Stomach (tissue), 4 donors: ENCODE data around the gene PTGES3L.
"Not testable (repeated sequence)": the region's sequence is repeated elsewhere in the genome, so short reads cannot be mapped to it uniquely, and the experiment has no call there.

Experiments used
- CTCF ChIP-seq, 7 experiments: fragments of 450-650 bp in 4 of 7; fragments of 200-600 bp in 3 of 7; sonication (generic) in 3 of 7; IDR thresholded peaks; one replicate each; pipeline ENCODE4 v1.5.1; 2016 to 2019; ENCODE audit warnings: antibody characterized with exemption in 7 of 7, control low read depth in 2 of 7, mild to moderate bottlenecking in 1 of 7
- POLR2A ChIP-seq, 4 donors: fragments of 450-650 bp; IDR thresholded peaks; one replicate each; pipeline ENCODE4 v1.6.1; 2016; ENCODE audit warnings: antibody characterized with exemption in 4 of 4, control low read depth in 2 of 4, mild to moderate bottlenecking in 1 of 4, moderate library complexity in 1 of 4

- not testable (repeated sequence) for TF ChIP-seq POLR2A, CTCF (IDR thresholded peaks at IDR 0.05)
These were observed 56.4 kb downstream of the PTGES3L start for GRCh38 chr17:42923472-42923871.
